HepG2 (cell line): ENCODE measurements around the gene SH2B2. TPM values are rescaled to one million over a fixed set of nuclear protein-coding genes. Genes with fewer than 3 reads are reported as not detected.
A peak's percentile ranks its signal among the peaks of the same experiment; 100 is the strongest.

ENCODE experiments used
- ATAC-seq: fragments of 200-7000 bp; cut with Tn5 transposase; 3 replicates; pipeline ENCODE4 v1.9.1; 2020; ENCODE audit warnings: mild to moderate bottlenecking, moderate library complexity
- BruUV-seq: library from RNA; stranded (reverse); fragments of 400-500 nt; replicated peaks from 2 replicates; lab custom pipeline; 2021; lab: Mats Ljungman, UMichigan
- CTCF ChIA-PET: fragments of 300-600 bp; formaldehyde crosslinking; extraction: SDS; loops from one replicate; lab custom pipeline; 2021; ENCODE audit warnings: low total read pairs, inconsistent platforms, low intra/inter-chr PET ratio; lab: Yijun Ruan, JAX
- POLR2A ChIA-PET: fragments of 350-600 bp; sonication (Branson Sonifier 250); formaldehyde crosslinking; loops from one replicate; lab custom pipeline; 2020; ENCODE audit warnings: antibody characterized with exemption, inconsistent platforms; lab: Yijun Ruan, JAX
- DNase-seq: peaks from one replicate; pipeline ENCODE4 v3.0.0-alpha.2; 2015; ENCODE audit warnings: low spot score
- FAIRE-seq: peaks from 3 replicates; lab custom pipeline; 2011; peaks lifted over from hg19 to GRCh38; lab: Jason Lieb, UNC
- H2AFZ ChIP-seq: one replicate; pipeline ENCODE4 v1.6.1; 2011; ENCODE audit warnings: low read length, inconsistent platforms
- H3K27ac ChIP-seq: fragments of 300-600 bp; 3 replicates; pipeline ENCODE4 v1.8.0; 2011; ENCODE audit warnings: mixed run types, mild to moderate bottlenecking, mixed read lengths, low read length, inconsistent platforms; ENCODE audit not compliant: insufficient read depth; ENCODE audit errors: extremely low read length
- H3K27me3 ChIP-seq, 2 experiments: fragments of 200-600 bp in 1 of 2; 2 replicates in 1 of 2; 3 replicates in 1 of 2; pipeline versions ENCODE4 v1.6.0 to v1.8.0; 2011; ENCODE audit warnings: low read length in 2 of 2, mild to moderate bottlenecking in 2 of 2, moderate library complexity in 2 of 2, inconsistent platforms in 1 of 2; ENCODE audit not compliant: insufficient read depth in 2 of 2, control insufficient read depth in 1 of 2
- H3K36me3 ChIP-seq, 2 experiments: fragments of 200-600 bp in 1 of 2; replicated peaks in 1 of 2; 2 replicates in 1 of 2; 3 replicates in 1 of 2; pipeline versions ENCODE4 v1.5.1 to v1.8.0; 2011; ENCODE audit warnings: low read length in 2 of 2, inconsistent platforms in 1 of 2; ENCODE audit not compliant: insufficient read depth in 2 of 2, control insufficient read depth in 1 of 2
- H3K4me1 ChIP-seq: 2 replicates; pipeline ENCODE4 v1.5.1; 2012; ENCODE audit warnings: low read length, inconsistent platforms; ENCODE audit not compliant: insufficient read depth
- H3K4me2 ChIP-seq: 2 replicates; pipeline ENCODE4 v1.6.0; 2011; ENCODE audit warnings: low read depth, low read length, inconsistent platforms
- H3K4me3 ChIP-seq, 3 experiments: fragments of 200-600 bp in 1 of 3; sonication (generic), shearing (Covaris generic) in 1 of 3; replicated peaks in 1 of 3; 2 replicates each; pipeline ENCODE4 v1.5.1; 2011 to 2016; ENCODE audit warnings: low read length in 3 of 3, inconsistent platforms in 2 of 3, low read depth in 2 of 3, mild to moderate bottlenecking in 2 of 3, control low read depth in 1 of 3, mixed read lengths in 1 of 3; ENCODE audit not compliant: insufficient read depth in 1 of 3
- H3K79me2 ChIP-seq: one replicate; pipeline ENCODE4 v1.6.1; 2011; ENCODE audit warnings: low read length, inconsistent platforms; ENCODE audit not compliant: insufficient read depth
- H3K9ac ChIP-seq: 2 replicates; pipeline ENCODE4 v1.6.0; 2011; ENCODE audit warnings: mild to moderate bottlenecking, low read depth, low read length, inconsistent platforms; ENCODE audit not compliant: insufficient read depth
- H3K9me3 ChIP-seq: 2 replicates; pipeline ENCODE4 v1.5.1; 2012; ENCODE audit warnings: mild to moderate bottlenecking, low read length
- H4K20me1 ChIP-seq: 2 replicates; pipeline ENCODE4 v1.6.0; 2011; ENCODE audit warnings: inconsistent platforms, mild to moderate bottlenecking, low read length, moderate library complexity; ENCODE audit not compliant: insufficient read depth
- EP300 ChIP-seq, 3 experiments: sonication (generic) in 1 of 3; formaldehyde crosslinking in 1 of 3; IDR thresholded peaks; 2 replicates each; pipeline versions ENCODE4 v1.5.1 to v1.6.1; 2011 to 2020; ENCODE audit warnings: low read depth in 2 of 3, low read length in 2 of 3, borderline replicate concordance in 1 of 3, improper control_type of control experiment in 1 of 3, mild to moderate bottlenecking in 1 of 3, missing genetic modification reagents in 1 of 3, moderate library complexity in 1 of 3
- TFDP2 ChIP-seq: sonication (generic); formaldehyde crosslinking; IDR thresholded peaks from 2 replicates; pipeline ENCODE4 v1.4.0; 2020; ENCODE audit warnings: missing genetic modification reagents
- ZNF607 ChIP-seq: sonication (generic); formaldehyde crosslinking; IDR thresholded peaks from 2 replicates; pipeline ENCODE4 v1.5.1; 2020; ENCODE audit warnings: missing genetic modification reagents, mild to moderate bottlenecking, borderline replicate concordance
- WGBS: methylation state at CpG from one replicate; pipeline ENCODE4 v1.1.6; 2017; ENCODE audit warnings: low lambda C conversion rate; 5-methylcytosine and 5-hydroxymethylcytosine counted together
- in situ Hi-C: cut with HindIII; loops from 2 replicates; pipeline ENCODE4 v1.10.0; 2017; ENCODE audit warnings: low pct_unique_long_range_greater_than_20kb; ENCODE audit not compliant: extremely low pct_ligation_motif_present
- intact Hi-C: fragments of 100-400 bp; cut with micrococcal nuclease; formaldehyde crosslinking; loops from one replicate; pipeline ENCODE4 v1.10.0; 2022; ENCODE audit not compliant: unreplicated experiment
- polyA plus RNA-seq, 8 experiments: library from polyadenylated mRNA; depleted of rRNA in 3 of 8; stranded (reverse) in 7 of 8; unstranded in 1 of 8; fragments of >200 nt; fragmentation: Illumina TruSeq in 4 of 8; extraction: Trizol in 4 of 8; gene quantifications; 2 replicates each; pipeline versions ENCODE4 v1.2.1 to v1.2.3, GENCODE V29; 2011 to 2016; ENCODE audit warnings: low read depth in 4 of 8, missing spikeins in 1 of 8, mixed read lengths in 1 of 8; ENCODE audit not compliant: insufficient read depth in 1 of 8
- total RNA-seq, 5 experiments: library from RNA; depleted of rRNA; stranded (reverse); fragments of >200 nt; fragmentation: Illumina TruSeq; extraction: Trizol; gene quantifications; 2 replicates each; pipeline ENCODE4 v1.2.3, GENCODE V29; 2016; ENCODE audit warnings: low read depth in 1 of 5
- TF ChIP-seq, protein P1 (sequence below): sonication (generic); formaldehyde crosslinking; IDR thresholded peaks from 2 replicates; pipeline ENCODE4 v1.5.1; 2020; ENCODE audit warnings: mild to moderate bottlenecking, moderate library complexity, missing genetic modification reagents
- TF ChIP-seq, protein P2 (sequence below): sonication (generic); formaldehyde crosslinking; IDR thresholded peaks from 2 replicates; pipeline ENCODE4 v1.5.1; 2020; ENCODE audit warnings: mild to moderate bottlenecking, missing genetic modification reagents, moderate library complexity

SH2B2 gene
- total and polyA plus RNA-seq, 2 of the 13 experiments (the other 11 are each of a cell fraction or from before 2014, with no cell fraction given): 0.46 to 1.3 TPM

DNA sequence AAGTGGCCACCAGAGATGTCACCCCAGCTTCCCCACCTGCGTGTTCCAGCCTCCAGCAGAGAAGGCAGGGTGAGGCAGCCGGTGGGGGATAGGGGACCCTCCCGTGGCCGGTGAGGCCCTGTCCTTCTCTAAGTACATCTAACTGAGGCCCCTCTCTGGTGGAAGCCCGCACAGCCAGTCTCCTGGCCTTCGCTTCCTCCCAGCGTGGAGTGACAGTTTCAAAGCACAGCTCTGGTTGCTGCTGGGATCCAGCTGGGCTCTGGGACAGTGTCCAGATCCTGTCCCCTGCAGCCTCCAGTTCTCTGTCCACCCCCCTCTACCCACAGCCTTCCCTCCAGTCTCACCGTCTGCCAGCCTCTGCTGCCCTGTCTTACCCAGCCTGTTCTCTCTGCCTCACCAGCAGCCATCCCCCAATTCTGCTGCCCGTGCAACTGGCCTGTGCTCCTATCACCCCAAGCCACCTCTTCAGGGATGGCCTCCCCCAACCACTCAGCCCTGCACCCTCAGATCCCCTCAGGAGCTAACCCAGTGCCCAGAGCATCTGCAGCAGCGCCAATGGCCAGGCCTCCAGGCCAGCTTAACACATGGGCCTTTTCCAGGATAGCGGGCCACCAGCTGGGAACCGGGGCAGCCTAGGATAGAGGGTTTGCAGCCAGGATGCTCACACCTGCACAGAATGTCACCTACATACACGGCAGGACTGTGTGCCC lies 16.3 kb upstream of the SH2B2 start:
- Histone ChIP-seq H3K9ac (no peak overlapping the region), H2AFZ (no peak overlapping the region), H4K20me1 (no peaks in the 10 kb centered on the region), H3K27ac (no peak overlapping the region), H3K36me3 (no peaks in the 10 kb centered on the region), H3K27me3 (no peaks in the 10 kb centered on the region; a peak in 1 of 5 replicates), H3K4me1 (peaks cover 45% of the 10 kb centered on the region), H3K79me2 (no peaks in the 10 kb centered on the region), H3K9me3 (no peaks in the 10 kb centered on the region), H3K4me2 (no peak overlapping the region), H3K4me3 (no peak overlapping the region; a peak in 1 of 6 replicates)
- ChIA-PET POLR2A (no interaction called here), CTCF (no interaction called here)
- 56% methylated on average over 7 of the region's 13 CpGs for WGBS
- DNase-seq (no peak), FAIRE-seq (no peak), ATAC-seq (no peak)
- in situ Hi-C loops (loop anchor here (5.0 to 25.0 kb wide), 2 partner anchors 583 to 733 kb away; no protein-coding TSS in a partner anchor), intact Hi-C loops (loop anchor here (5.0 kb wide), 1 partner anchor 578 kb away; no protein-coding TSS in a partner anchor)
- TF ChIP-seq, protein P1, sequence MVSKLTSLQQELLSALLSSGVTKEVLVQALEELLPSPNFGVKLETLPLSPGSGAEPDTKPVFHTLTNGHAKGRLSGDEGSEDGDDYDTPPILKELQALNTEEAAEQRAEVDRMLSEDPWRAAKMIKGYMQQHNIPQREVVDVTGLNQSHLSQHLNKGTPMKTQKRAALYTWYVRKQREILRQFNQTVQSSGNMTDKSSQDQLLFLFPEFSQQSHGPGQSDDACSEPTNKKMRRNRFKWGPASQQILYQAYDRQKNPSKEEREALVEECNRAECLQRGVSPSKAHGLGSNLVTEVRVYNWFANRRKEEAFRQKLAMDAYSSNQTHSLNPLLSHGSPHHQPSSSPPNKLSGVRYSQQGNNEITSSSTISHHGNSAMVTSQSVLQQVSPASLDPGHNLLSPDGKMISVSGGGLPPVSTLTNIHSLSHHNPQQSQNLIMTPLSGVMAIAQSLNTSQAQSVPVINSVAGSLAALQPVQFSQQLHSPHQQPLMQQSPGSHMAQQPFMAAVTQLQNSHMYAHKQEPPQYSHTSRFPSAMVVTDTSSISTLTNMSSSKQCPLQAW (CRISPR knock-in tag): peak; percentile 14; the same call in 1 of the 2 replicates
- TF ChIP-seq TFDP2: no peak
- 0 out of 2 replicates have a peak, but pooled peaks have one; percentile 31 for TF ChIP-seq ZNF607 (CRISPR knock-in tag)
- no peak for TF ChIP-seq EP300 (IDR thresholded peaks at IDR 0.05; ENCODE audit: low read depth in 2 of 2, low read length in 2 of 2)
- TF ChIP-seq EP300 (CRISPR knock-in tag; IDR thresholded peaks at IDR 0.05; ENCODE audit: borderline replicate concordance): no peak
- TF ChIP-seq, protein P2, sequence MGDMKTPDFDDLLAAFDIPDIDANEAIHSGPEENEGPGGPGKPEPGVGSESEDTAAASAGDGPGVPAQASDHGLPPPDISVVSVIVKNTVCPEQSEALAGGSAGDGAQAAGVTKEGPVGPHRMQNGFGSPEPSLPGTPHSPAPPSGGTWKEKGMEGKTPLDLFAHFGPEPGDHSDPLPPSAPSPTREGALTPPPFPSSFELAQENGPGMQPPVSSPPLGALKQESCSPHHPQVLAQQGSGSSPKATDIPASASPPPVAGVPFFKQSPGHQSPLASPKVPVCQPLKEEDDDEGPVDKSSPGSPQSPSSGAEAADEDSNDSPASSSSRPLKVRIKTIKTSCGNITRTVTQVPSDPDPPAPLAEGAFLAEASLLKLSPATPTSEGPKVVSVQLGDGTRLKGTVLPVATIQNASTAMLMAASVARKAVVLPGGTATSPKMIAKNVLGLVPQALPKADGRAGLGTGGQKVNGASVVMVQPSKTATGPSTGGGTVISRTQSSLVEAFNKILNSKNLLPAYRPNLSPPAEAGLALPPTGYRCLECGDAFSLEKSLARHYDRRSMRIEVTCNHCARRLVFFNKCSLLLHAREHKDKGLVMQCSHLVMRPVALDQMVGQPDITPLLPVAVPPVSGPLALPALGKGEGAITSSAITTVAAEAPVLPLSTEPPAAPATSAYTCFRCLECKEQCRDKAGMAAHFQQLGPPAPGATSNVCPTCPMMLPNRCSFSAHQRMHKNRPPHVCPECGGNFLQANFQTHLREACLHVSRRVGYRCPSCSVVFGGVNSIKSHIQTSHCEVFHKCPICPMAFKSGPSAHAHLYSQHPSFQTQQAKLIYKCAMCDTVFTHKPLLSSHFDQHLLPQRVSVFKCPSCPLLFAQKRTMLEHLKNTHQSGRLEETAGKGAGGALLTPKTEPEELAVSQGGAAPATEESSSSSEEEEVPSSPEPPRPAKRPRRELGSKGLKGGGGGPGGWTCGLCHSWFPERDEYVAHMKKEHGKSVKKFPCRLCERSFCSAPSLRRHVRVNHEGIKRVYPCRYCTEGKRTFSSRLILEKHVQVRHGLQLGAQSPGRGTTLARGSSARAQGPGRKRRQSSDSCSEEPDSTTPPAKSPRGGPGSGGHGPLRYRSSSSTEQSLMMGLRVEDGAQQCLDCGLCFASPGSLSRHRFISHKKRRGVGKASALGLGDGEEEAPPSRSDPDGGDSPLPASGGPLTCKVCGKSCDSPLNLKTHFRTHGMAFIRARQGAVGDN (CRISPR knock-in tag): peak; percentile 40
- no TSS peak for BruUV-seq
